ENCODE data around the gene RNF227. TPM values are rescaled to one million over a fixed set of nuclear protein-coding genes. Genes with fewer than 3 reads are reported as not detected.

The RNF227 gene
- total and polyA plus RNA-seq, 10 of the 15 experiments (the other 5 are each of a cell fraction or from before 2014, with no cell fraction given): 0.49 to 5.0 (median 1.3) TPM

DNA sequence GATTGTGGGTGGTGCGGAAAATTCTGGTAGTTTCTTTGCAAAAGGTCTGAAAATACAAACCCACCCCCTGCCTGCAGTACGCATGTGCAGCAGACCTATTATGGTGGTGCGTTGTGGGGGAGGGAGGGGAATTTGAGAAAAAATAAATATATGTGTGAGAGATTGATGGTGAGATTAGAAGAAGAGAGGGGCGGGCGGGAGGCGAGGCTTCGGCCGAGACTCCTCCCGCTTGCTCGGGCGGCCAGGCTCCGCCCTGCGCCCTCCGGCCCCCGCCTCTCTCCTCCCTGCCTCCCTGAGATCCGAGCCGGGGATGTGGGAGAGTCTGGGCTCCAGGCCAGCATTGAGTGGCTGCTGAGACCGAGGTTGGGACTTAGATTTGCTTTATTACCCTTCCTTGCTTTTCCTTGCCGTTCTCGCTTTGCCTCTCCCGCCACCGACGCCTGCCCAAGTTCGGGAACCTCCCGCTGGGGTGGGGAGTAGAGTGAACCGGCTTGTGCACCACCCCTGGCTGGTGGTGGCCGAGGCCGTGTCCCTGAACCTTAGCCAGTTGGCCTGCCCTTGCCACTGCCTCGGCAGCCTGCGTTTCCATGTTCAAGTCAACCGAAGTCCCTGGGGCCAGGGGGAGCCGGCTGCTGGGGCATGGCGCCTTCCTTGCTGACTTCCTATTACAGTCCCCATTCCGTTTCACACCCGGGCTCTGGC lies 28.5 kb downstream of the RNF227 start:
- BruUV-seq (replicated peaks): no TSS peak
- peak; percentile 72 for FAIRE-seq
- ATAC-seq: peak; percentile 82
- Histone ChIP-seq H3K9ac (ENCODE audit: control insufficient read depth, insufficient read depth, low read length) (peak overlapping the region; percentile 87), H3K4me2 (ENCODE audit: control insufficient read depth, insufficient read depth) (peak overlapping the region; percentile 96), H3K27me3 (replicated peaks in 1 of 2; ENCODE audit: control insufficient read depth in 2 of 2, insufficient read depth in 2 of 2, low read length in 1 of 2) (no peaks in the 10 kb centered on the region), H4K20me1 (ENCODE audit: control insufficient read depth, insufficient read depth) (no peaks in the 10 kb centered on the region), H2AFZ (ENCODE audit: control insufficient read depth, low read depth, low read length) (peak overlapping the region; percentile 76), H3K4me3 (peak overlapping the region; percentile 88), H3K36me3 (ENCODE audit: control insufficient read depth in 2 of 2, insufficient read depth in 2 of 2, low read length in 1 of 2) (peaks cover 7 to 8% of the 10 kb centered on the region in 2 experiments; a peak in 3 of 4 replicates), H3K4me1 (ENCODE audit: control insufficient read depth, insufficient read depth, low read length) (peaks cover 6% of the 10 kb centered on the region), H3K9me3 (replicated peaks; ENCODE audit: control insufficient read depth, insufficient read depth, low read length) (no peaks in the 10 kb centered on the region), H3K79me2 (ENCODE audit: control insufficient read depth, insufficient read depth, low read length) (peaks cover 45% of the 10 kb centered on the region), H3K27ac (ENCODE audit: control insufficient read depth, insufficient read depth) (peak overlapping the region; percentile 91)
- CTCF ChIA-PET: interaction anchor here (1.5 kb wide), 2 partner anchors 17 to 24 kb away, joined by 3 read pairs; no protein-coding TSS in a partner anchor
- SMC1A ChIA-PET (ENCODE audit: uncharacterized antibody, unreplicated experiment): no interaction called here
- POLR2A ChIA-PET: no interaction called here
- in situ Hi-C loops (cut with MboI): no loop called here
- RAD21 ChIA-PET (ENCODE audit: unreplicated experiment): no interaction called here
- DNase-seq (ENCODE audit: low read depth, low spot score): peak; percentile 75
- under 1% methylated on average over 23 of the region's 35 CpGs for WGBS (ENCODE audit: insufficient coverage, insufficient replicate concordance, low lambda C conversion rate, missing lambda C conversion rate)
- intact Hi-C loops (cut with micrococcal nuclease; ENCODE audit: unreplicated experiment): no loop called here
- TF ChIP-seq KDM1A (IDR thresholded peaks at IDR 0.05; ENCODE audit: borderline replicate concordance) (no peak), ETV6 (conservative IDR thresholded peaks at IDR 0.05 in 1 of 2, IDR thresholded peaks at IDR 0.05 in 1 of 2; ENCODE audit: borderline replicate concordance in 1 of 2, low read depth in 1 of 2) (no peak), SRF (IDR thresholded peaks at IDR 0.05; ENCODE audit: low read depth in 2 of 2, low read length in 2 of 2) (no peak), GATAD2B (conservative IDR thresholded peaks at IDR 0.05; ENCODE audit: low read depth) (no peak), MYC (IDR thresholded peaks at IDR 0.05; ENCODE audit: insufficient read depth, insufficient read length, insufficient replicate concordance, low read length, severe bottlenecking) (no peak), MXI1 (IDR thresholded peaks at IDR 0.05; ENCODE audit: low read depth, low read length) (no peak; the same call in 1 of the 2 replicates), TAF1 (IDR thresholded peaks at IDR 0.05; ENCODE audit: borderline replicate concordance, low read depth, low read length) (peak; percentile 4; the same call in 1 of the 2 replicates), CBX3 (IDR thresholded peaks at IDR 0.05; ENCODE audit: borderline replicate concordance, low read depth) (no peak), BACH1 (IDR thresholded peaks at IDR 0.05; ENCODE audit: borderline replicate concordance) (peak; percentile 70; the same call in 1 of the 2 replicates), MTA3 (IDR thresholded peaks at IDR 0.05; ENCODE audit: borderline replicate concordance, low read length) (no peak), TCF3 (IDR thresholded peaks at IDR 0.05; ENCODE audit: borderline replicate concordance, insufficient read depth, low read depth, low read length) (no peak), EED (IDR thresholded peaks at IDR 0.05; ENCODE audit: low read depth) (peak; percentile 21; the same call in 1 of the 2 replicates)
- TF ChIP-seq, protein P1, sequence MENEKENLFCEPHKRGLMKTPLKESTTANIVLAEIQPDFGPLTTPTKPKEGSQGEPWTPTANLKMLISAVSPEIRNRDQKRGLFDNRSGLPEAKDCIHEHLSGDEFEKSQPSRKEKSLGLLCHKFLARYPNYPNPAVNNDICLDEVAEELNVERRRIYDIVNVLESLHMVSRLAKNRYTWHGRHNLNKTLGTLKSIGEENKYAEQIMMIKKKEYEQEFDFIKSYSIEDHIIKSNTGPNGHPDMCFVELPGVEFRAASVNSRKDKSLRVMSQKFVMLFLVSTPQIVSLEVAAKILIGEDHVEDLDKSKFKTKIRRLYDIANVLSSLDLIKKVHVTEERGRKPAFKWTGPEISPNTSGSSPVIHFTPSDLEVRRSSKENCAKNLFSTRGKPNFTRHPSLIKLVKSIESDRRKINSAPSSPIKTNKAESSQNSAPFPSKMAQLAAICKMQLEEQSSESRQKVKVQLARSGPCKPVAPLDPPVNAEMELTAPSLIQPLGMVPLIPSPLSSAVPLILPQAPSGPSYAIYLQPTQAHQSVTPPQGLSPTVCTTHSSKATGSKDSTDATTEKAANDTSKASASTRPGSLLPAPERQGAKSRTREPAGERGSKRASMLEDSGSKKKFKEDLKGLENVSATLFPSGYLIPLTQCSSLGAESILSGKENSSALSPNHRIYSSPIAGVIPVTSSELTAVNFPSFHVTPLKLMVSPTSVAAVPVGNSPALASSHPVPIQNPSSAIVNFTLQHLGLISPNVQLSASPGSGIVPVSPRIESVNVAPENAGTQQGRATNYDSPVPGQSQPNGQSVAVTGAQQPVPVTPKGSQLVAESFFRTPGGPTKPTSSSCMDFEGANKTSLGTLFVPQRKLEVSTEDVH (IDR thresholded peaks at IDR 0.05; ENCODE audit: low read depth, partially characterized antibody): no peak
- TF ChIP-seq, protein P2, sequence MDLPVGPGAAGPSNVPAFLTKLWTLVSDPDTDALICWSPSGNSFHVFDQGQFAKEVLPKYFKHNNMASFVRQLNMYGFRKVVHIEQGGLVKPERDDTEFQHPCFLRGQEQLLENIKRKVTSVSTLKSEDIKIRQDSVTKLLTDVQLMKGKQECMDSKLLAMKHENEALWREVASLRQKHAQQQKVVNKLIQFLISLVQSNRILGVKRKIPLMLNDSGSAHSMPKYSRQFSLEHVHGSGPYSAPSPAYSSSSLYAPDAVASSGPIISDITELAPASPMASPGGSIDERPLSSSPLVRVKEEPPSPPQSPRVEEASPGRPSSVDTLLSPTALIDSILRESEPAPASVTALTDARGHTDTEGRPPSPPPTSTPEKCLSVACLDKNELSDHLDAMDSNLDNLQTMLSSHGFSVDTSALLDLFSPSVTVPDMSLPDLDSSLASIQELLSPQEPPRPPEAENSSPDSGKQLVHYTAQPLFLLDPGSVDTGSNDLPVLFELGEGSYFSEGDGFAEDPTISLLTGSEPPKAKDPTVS (IDR thresholded peaks at IDR 0.05; ENCODE audit: low read depth, low read length): peak; percentile 98
- TF ChIP-seq, protein P3, sequence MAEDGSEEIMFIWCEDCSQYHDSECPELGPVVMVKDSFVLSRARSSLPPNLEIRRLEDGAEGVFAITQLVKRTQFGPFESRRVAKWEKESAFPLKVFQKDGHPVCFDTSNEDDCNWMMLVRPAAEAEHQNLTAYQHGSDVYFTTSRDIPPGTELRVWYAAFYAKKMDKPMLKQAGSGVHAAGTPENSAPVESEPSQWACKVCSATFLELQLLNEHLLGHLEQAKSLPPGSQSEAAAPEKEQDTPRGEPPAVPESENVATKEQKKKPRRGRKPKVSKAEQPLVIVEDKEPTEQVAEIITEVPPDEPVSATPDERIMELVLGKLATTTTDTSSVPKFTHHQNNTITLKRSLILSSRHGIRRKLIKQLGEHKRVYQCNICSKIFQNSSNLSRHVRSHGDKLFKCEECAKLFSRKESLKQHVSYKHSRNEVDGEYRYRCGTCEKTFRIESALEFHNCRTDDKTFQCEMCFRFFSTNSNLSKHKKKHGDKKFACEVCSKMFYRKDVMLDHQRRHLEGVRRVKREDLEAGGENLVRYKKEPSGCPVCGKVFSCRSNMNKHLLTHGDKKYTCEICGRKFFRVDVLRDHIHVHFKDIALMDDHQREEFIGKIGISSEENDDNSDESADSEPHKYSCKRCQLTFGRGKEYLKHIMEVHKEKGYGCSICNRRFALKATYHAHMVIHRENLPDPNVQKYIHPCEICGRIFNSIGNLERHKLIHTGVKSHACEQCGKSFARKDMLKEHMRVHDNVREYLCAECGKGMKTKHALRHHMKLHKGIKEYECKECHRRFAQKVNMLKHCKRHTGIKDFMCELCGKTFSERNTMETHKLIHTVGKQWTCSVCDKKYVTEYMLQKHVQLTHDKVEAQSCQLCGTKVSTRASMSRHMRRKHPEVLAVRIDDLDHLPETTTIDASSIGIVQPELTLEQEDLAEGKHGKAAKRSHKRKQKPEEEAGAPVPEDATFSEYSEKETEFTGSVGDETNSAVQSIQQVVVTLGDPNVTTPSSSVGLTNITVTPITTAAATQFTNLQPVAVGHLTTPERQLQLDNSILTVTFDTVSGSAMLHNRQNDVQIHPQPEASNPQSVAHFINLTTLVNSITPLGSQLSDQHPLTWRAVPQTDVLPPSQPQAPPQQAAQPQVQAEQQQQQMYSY (CRISPR knock-in tag; IDR thresholded peaks at IDR 0.05): no peak

Measured in GM12878 (cell line).